HG02840 (cell line): ENCODE measurements around the gene EXOSC6.
"Not testable (repeated sequence)": the region's sequence is repeated elsewhere in the genome, so short reads cannot be mapped to it uniquely, and the experiment has no call there.

Source experiments
- ATAC-seq: cut with Tn5 transposase; IDR thresholded peaks from one replicate; pipeline ENCODE4 v1.9.1; 2021; ENCODE audit warnings: mild to moderate bottlenecking, moderate library complexity, moderate number of reproducible peaks; ENCODE audit not compliant: unreplicated experiment, low FRiP score

The EXOSC6 gene

DNA sequence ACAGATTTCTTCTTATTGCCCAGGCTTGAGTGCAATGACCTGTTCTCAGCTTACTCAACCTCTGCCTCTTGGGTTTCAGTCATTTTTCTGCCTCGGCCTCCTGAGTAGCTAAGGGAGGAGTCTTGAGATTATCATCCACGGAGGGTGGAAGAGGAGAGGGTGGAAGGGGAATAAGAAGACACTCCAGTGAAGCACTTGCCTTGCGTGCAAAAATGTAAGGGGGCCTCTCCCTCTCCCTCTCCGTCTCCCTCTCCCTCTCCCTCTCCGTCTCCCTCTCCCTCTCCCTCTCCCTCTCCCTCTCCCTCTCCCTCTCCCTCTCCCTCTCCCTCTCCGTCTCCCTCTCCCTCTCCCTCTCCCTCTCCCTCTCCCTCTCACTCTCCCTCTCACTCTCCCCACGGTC lies 48.2 kb downstream of the EXOSC6 start:
- not testable (repeated sequence) for ATAC-seq

DNA sequence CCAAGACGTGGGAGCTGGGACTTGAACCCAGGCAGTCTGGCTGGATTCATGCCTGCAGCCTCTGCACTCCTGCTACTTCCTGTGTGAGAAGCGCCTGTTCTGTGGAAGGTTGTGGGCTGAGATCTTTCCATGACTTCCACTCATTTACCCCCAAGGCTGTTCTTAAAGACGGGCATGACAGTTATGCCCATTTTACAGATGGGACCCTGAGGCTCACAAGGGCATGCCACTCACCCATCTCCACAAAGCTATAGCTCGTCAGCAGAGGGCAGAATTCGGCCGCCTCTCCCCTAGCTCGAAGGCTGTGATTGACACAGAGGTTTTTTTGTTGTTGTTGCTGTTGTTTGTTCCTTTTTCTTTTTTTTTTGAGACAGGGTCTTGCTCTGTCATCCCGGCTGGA lies 51.7 kb downstream of the EXOSC6 start:
- not testable (repeated sequence) for ATAC-seq

DNA sequence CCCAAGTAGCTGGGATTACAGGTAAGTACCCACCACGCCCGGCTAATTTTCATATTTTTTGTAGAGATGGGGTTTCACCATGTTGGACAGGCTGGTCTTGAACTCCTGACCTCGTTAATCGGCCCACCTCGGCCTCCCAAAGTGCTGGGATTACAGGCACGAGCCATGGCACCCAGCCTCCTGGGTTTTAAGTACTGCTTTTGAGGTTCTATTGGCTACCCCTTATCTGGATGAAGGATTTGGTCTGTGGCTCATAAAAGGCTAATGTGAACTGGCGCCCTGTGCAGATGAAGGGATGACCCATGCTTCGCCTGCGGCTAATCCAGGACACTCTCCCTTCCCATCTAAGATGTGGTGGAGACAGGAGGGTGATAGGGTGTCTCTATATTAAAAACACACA lies 52.6 kb downstream of the EXOSC6 start:
- ATAC-seq, result not testable (repeated sequence)

DNA sequence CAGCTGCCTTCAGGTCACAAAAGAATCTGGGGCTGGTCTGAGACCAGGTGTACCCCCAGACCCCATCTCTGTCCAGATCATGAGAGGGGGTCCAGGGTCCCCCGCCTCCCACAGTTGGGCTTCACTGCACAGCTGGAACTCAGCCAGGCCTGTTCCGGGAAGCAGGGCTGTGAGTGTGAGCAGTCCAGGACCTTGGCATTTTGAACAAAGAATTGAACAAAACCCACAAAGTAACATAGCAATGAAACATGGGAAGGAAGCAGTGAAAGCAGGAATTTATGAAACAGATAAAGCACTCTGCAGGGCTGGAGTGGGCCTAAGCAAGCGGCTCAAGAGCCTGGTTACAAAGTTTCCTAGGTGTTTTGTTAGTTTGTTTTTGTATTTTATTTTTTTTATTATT lies 53.1 kb downstream of the EXOSC6 start:
- ATAC-seq, result not testable (repeated sequence)

DNA sequence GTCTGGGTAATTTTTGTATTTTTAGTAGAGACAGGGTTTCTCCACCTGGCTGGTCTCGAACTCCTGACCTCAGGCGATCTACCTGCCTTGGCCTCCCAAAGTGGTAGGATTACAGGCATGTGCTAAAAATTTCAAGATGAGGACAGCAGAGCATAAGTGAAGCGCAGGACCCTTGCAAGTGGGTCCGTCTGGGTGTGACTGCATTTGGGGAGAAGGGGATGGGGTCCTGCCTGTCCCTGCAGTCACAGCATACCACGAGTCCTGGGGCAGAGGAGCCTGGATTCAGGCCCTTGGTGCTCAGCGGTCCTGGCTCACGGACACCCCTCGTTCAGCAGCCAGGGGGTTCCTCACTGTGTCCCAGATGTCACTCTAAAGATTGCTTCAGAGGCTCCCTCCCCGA lies 53.5 kb downstream of the EXOSC6 start:
- not testable (repeated sequence) for ATAC-seq

DNA sequence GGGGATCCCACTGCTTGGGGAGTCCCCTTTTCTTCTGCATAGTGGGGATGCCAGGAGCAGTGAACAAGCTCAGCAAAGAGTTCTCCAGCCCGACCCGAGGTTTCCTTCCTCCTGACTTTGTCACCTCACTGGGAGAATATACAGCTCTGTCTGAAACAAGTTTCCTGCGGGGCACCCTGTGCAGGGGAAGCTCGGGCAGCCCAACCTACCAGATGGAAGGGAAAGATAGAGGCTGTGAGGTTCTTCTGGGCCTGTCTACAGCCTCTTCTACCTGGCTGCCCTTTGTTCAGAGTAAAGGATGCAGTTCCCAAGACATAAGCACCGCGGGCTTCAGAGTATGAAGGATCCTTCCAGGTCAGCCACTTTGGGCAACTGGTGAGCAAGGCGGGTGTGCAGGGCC lies 54.1 kb downstream of the EXOSC6 start:
- not testable (repeated sequence) for ATAC-seq
